GM19468 (cell line): ENCODE results near the gene RASGRP2.

ENCODE experiments used
- ATAC-seq: cut with Tn5 transposase; IDR thresholded peaks from one replicate; pipeline ENCODE4 v1.9.1; 2021; ENCODE audit warnings: mild to moderate bottlenecking, moderate library complexity, moderate number of reproducible peaks; ENCODE audit not compliant: unreplicated experiment; ENCODE audit errors: extremely low read depth

Gene RASGRP2

GRCh38 chr11:64681171-64681570 is 62.8 kb downstream of the RASGRP2 start:
- ATAC-seq = no peak

GRCh38 chr11:64679846-64680245 is 64.1 kb downstream of the RASGRP2 start:
- ATAC-seq = no peak

GRCh38 chr11:64677441-64678023 is 66.4 kb downstream of the RASGRP2 start:
- no peak for ATAC-seq
